Endothelial cell of umbilical vein (primary cell): Measurements from ENCODE around the gene TRIM24. TPM values are rescaled to one million over a fixed set of nuclear protein-coding genes. Genes with fewer than 3 reads are reported as not detected.

Experiments
- BruUV-seq: library from RNA; stranded (reverse); fragments of 400-500 nt; replicated peaks from 2 replicates; lab custom pipeline; 2021; lab: Mats Ljungman, UMichigan
- CTCF ChIA-PET: fragments of 300-600, 350-600 bp; sonication (Branson Sonifier 250); formaldehyde crosslinking; loops from one replicate; lab custom pipeline; 2021; ENCODE audit warnings: antibody characterized with exemption, inconsistent platforms; lab: Charles Lee
- POLR2A ChIA-PET: fragments of 300-600, 350-600 bp; sonication (Branson Sonifier 250); formaldehyde crosslinking; loops from one replicate; lab custom pipeline; 2021; ENCODE audit warnings: antibody characterized with exemption, inconsistent platforms; lab: Charles Lee
- DNase-seq: peaks from one replicate; pipeline ENCODE4 v3.0.0-alpha.2; 2011; ENCODE audit warnings: low read depth, low spot score
- FAIRE-seq: peaks from 2 replicates; lab custom pipeline; 2011; peaks lifted over from hg19 to GRCh38; lab: Jason Lieb, UNC
- H2AFZ ChIP-seq: 2 replicates; pipeline ENCODE4 v1.6.0; 2012; ENCODE audit warnings: low read depth, low read length, control low read depth, inconsistent platforms
- H3K27ac ChIP-seq: 2 replicates; pipeline ENCODE4 v1.5.1; 2011; ENCODE audit warnings: low read depth, mild to moderate bottlenecking, control low read depth, low read length, moderate library complexity; ENCODE audit not compliant: insufficient read depth
- H3K27me3 ChIP-seq, 2 experiments: 2 replicates each; pipeline versions ENCODE4 v1.6.0 to v1.6.1; 2011; ENCODE audit warnings: low read length in 2 of 2, mixed read lengths in 1 of 2; ENCODE audit not compliant: control insufficient read depth in 2 of 2, insufficient read depth in 2 of 2
- H3K36me3 ChIP-seq, 2 experiments: 2 replicates in 1 of 2; 3 replicates in 1 of 2; pipeline ENCODE4 v1.5.1; 2011; ENCODE audit warnings: low read length in 2 of 2, mild to moderate bottlenecking in 1 of 2, moderate library complexity in 1 of 2; ENCODE audit not compliant: control insufficient read depth in 2 of 2, insufficient read depth in 2 of 2; ENCODE audit errors: extremely low read depth in 1 of 2
- H3K4me1 ChIP-seq: 3 replicates; pipeline ENCODE4 v1.5.1; 2011; ENCODE audit warnings: mild to moderate bottlenecking, low read length; ENCODE audit not compliant: control insufficient read depth, insufficient read depth; ENCODE audit errors: extremely low read depth
- H3K4me2 ChIP-seq: 2 replicates; pipeline ENCODE4 v1.6.1; 2011; ENCODE audit warnings: low read length, control low read depth, mixed read lengths; ENCODE audit not compliant: insufficient read depth
- H3K4me3 ChIP-seq, 3 experiments: fragments of 200-600 bp in 1 of 3; sonication (generic), shearing (Covaris generic) in 1 of 3; replicated peaks in 1 of 3; 2 replicates each; pipeline ENCODE4 v1.5.1; 2011 to 2016; ENCODE audit warnings: control low read depth in 3 of 3, low read length in 3 of 3, mild to moderate bottlenecking in 2 of 3, inconsistent platforms in 1 of 3, low read depth in 1 of 3, moderate library complexity in 1 of 3; ENCODE audit not compliant: insufficient read depth in 1 of 3
- H3K79me2 ChIP-seq: 2 replicates; pipeline ENCODE4 v1.6.0; 2012; ENCODE audit warnings: low read length, inconsistent platforms; ENCODE audit not compliant: control insufficient read depth, insufficient read depth
- H3K9ac ChIP-seq: replicated peaks from 2 replicates; pipeline ENCODE3; 2011; ENCODE audit warnings: low read length, control low read depth; ENCODE audit not compliant: insufficient read depth; ENCODE audit errors: extremely low read depth
- H3K9me1 ChIP-seq: replicated peaks from 3 replicates; pipeline ENCODE4 v1.6.0; 2011; ENCODE audit warnings: mild to moderate bottlenecking, low read length; ENCODE audit not compliant: control insufficient read depth, insufficient read depth; ENCODE audit errors: extremely low read depth
- H3K9me3 ChIP-seq: replicated peaks from 2 replicates; pipeline ENCODE4 v1.5.1; 2012; ENCODE audit warnings: low read length, inconsistent platforms; ENCODE audit not compliant: control insufficient read depth, insufficient read depth
- H4K20me1 ChIP-seq: replicated peaks from 2 replicates; pipeline ENCODE3; 2011; ENCODE audit warnings: mild to moderate bottlenecking, low read length; ENCODE audit not compliant: control insufficient read depth, insufficient read depth; ENCODE audit errors: extremely low read depth
- FOS ChIP-seq: IDR thresholded peaks from 2 replicates; pipeline ENCODE4 v1.6.1; 2011; ENCODE audit warnings: mild to moderate bottlenecking, low read length, moderate library complexity, borderline replicate concordance; ENCODE audit not compliant: insufficient read depth
- GATA2 ChIP-seq: IDR thresholded peaks from 2 replicates; pipeline ENCODE4 v1.7.0; 2011; ENCODE audit warnings: low read depth, mild to moderate bottlenecking, moderate library complexity, mixed read lengths, low read length; ENCODE audit not compliant: insufficient read length, insufficient read depth
- MYC ChIP-seq: IDR thresholded peaks from one replicate; pipeline ENCODE4 v1.6.1; 2011; ENCODE audit warnings: mild to moderate bottlenecking, low read depth, low read length
- POLR2A ChIP-seq: IDR thresholded peaks from 2 replicates; pipeline ENCODE4 v1.6.1; 2012; ENCODE audit warnings: low read depth, mild to moderate bottlenecking, control low read depth, low read length
- POLR2AphosphoS5 ChIP-seq: IDR thresholded peaks from 2 replicates; pipeline ENCODE4 v1.6.1; 2012; ENCODE audit warnings: low read depth, mild to moderate bottlenecking, control low read depth, low read length, moderate library complexity; ENCODE audit not compliant: insufficient read depth
- dilution Hi-C: fragments of 300-500 bp; cut with MboI; formaldehyde crosslinking; loops from one replicate; pipeline ENCODE4 v1.15.0; 2019; ENCODE audit warnings: low sequenced_read_pairs; ENCODE audit not compliant: extremely low pct_ligation_motif_present
- intact Hi-C: fragments of 100-400 bp; cut with micrococcal nuclease; formaldehyde crosslinking; loops from one replicate; pipeline ENCODE4 v1.10.0; 2022
- polyA plus RNA-seq, 4 experiments: library from polyadenylated mRNA; depleted of rRNA in 3 of 4; stranded (reverse) in 3 of 4; unstranded in 1 of 4; fragments of >200 nt; gene quantifications; 2 replicates each; pipeline versions ENCODE4 v1.2.1 to v1.2.3, GENCODE V29; 2011 to 2012; ENCODE audit warnings: missing spikeins in 1 of 4
- total RNA-seq: library from RNA; stranded (reverse); gene quantifications from 2 replicates; pipeline ENCODE4 v1.2.3, GENCODE V29; 2021
- TF ChIP-seq, protein P1 (sequence below): IDR thresholded peaks from 2 replicates; pipeline ENCODE4 v1.6.1; 2011; ENCODE audit not compliant: insufficient read depth, insufficient read length
- TF ChIP-seq, protein P2 (sequence below), 2 donors: IDR thresholded peaks; 1 replicate in 1 of 2; 2 replicates in 1 of 2; pipeline ENCODE4 v1.5.1; 2011; ENCODE audit warnings: low read length in 2 of 2, mild to moderate bottlenecking in 2 of 2, moderate library complexity in 2 of 2, control low read depth in 1 of 2, inconsistent platforms in 1 of 2, low read depth in 1 of 2; ENCODE audit not compliant: insufficient read depth in 1 of 2; ENCODE audit errors: extremely low read depth in 1 of 2

The TRIM24 gene
- total and polyA plus RNA-seq, 2 donors (not counting 3 experiments of a cell fraction or from before 2014, with no cell fraction given) = 9.1 to 26.1 TPM

DNA sequence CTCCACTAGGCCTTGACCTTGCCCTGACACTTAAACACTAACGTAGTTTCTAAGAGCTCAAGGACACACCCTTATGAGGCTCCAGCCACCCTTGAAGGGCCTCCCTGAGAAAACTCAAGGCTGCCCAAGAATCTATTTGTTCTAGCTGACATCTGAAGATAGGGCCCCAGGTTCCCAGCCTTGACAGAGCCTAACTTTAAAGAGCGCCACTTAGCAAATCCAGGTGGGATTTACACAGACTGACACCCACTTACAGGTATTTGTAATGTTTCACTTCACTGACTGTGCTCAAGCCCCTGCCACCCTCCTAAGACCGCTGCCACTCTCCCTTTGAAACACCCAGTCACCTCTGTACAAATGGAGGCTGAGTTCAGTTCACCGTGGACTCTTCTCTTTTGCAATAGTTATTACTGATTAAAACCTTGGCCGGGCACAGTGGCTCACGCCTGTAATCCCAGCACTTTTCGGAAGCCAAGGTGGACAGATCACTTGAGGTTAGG is 150.7 kb downstream of the TRIM24 start:
- no peak overlapping the region for H3K4me2 ChIP-seq
- CTCF ChIA-PET = interaction anchor here (1.3 kb wide), 1 partner anchor 11 kb away, joined by 3 read pairs; no protein-coding TSS in a partner anchor
- no peak overlapping the region for H3K9ac ChIP-seq
- H3K27me3 ChIP-seq = no peaks in the 10 kb centered on the region
- no peak overlapping the region for H2AFZ ChIP-seq
- H3K79me2 ChIP-seq = no peaks in the 10 kb centered on the region
- no peaks in the 10 kb centered on the region for H3K4me1 ChIP-seq
- no peak overlapping the region for H3K4me3 ChIP-seq
- no peak for DNase-seq
- intact Hi-C loops (no loop called here), dilution Hi-C loops (no loop called here)
- POLR2A ChIA-PET = no interaction called here
- no peaks in the 10 kb centered on the region for H3K9me3 ChIP-seq
- H3K36me3 ChIP-seq = no peaks in the 10 kb centered on the region
- TF ChIP-seq GATA2 (no peak), FOS (no peak), MYC (no peak), POLR2AphosphoS5 (no peak), POLR2A (no peak)
- TF ChIP-seq, protein P1, sequence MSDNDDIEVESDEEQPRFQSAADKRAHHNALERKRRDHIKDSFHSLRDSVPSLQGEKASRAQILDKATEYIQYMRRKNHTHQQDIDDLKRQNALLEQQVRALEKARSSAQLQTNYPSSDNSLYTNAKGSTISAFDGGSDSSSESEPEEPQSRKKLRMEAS = no peak
- TF ChIP-seq, protein P2, sequence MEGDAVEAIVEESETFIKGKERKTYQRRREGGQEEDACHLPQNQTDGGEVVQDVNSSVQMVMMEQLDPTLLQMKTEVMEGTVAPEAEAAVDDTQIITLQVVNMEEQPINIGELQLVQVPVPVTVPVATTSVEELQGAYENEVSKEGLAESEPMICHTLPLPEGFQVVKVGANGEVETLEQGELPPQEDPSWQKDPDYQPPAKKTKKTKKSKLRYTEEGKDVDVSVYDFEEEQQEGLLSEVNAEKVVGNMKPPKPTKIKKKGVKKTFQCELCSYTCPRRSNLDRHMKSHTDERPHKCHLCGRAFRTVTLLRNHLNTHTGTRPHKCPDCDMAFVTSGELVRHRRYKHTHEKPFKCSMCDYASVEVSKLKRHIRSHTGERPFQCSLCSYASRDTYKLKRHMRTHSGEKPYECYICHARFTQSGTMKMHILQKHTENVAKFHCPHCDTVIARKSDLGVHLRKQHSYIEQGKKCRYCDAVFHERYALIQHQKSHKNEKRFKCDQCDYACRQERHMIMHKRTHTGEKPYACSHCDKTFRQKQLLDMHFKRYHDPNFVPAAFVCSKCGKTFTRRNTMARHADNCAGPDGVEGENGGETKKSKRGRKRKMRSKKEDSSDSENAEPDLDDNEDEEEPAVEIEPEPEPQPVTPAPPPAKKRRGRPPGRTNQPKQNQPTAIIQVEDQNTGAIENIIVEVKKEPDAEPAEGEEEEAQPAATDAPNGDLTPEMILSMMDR (IDR thresholded peaks at IDR 0.05; ENCODE audit: extremely low read depth in 1 of 2, insufficient read depth in 1 of 2, low read depth in 1 of 2, low read length in 2 of 2) = no peak
- no peaks in the 10 kb centered on the region for H4K20me1 ChIP-seq
- H3K9me1 ChIP-seq = no peaks in the 10 kb centered on the region
- no peak for FAIRE-seq
- H3K27ac ChIP-seq = no peak overlapping the region
- BruUV-seq = no TSS peak
